Stimulated activated CD4-positive, alpha-beta T cell treated with anti-CD3 and anti-CD28 coated beads, Interleukin-4, amount 100 ng/mL, for 4 hours (primary cell): ENCODE measurements around the gene CDON.
"Not testable (repeated sequence)": the region's sequence is repeated elsewhere in the genome, so short reads cannot be mapped to it uniquely, and the experiment has no call there.

ENCODE experiments used
- DNase-seq, 2 experiments: peaks; one replicate each; pipeline ENCODE4 v3.0.0-alpha.2; 2020

The CDON gene

DNA sequence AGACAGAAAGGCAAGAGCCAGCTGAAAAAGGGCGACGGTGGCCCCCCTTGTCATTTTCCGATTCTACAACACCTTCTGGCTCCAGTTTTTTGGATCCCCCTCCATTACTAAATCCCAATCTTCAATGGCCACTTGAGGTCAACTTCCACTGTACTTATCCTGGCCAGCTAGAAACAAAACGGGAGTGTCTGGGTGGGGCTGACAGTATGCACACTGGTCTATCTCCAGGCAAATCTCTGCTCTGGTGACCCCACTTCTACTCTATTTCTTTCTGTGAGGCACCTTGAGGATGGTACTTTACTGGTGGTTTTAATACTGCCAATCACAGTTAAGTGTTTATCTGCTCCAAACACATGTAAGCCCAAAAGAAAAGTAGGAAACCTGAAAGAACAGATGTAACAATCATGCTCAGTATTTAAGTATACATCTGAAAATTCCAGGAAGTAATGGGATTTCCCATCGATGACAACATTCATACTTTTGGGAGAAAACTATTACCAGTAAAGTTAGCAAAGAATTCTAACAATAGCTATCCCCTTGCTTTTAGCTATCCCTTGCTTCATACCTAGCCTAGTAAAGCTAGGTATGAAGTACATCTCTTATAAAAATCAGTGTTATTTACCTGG, 16.0 kb downstream of the CDON start:
- DNase-seq = no peak

DNA sequence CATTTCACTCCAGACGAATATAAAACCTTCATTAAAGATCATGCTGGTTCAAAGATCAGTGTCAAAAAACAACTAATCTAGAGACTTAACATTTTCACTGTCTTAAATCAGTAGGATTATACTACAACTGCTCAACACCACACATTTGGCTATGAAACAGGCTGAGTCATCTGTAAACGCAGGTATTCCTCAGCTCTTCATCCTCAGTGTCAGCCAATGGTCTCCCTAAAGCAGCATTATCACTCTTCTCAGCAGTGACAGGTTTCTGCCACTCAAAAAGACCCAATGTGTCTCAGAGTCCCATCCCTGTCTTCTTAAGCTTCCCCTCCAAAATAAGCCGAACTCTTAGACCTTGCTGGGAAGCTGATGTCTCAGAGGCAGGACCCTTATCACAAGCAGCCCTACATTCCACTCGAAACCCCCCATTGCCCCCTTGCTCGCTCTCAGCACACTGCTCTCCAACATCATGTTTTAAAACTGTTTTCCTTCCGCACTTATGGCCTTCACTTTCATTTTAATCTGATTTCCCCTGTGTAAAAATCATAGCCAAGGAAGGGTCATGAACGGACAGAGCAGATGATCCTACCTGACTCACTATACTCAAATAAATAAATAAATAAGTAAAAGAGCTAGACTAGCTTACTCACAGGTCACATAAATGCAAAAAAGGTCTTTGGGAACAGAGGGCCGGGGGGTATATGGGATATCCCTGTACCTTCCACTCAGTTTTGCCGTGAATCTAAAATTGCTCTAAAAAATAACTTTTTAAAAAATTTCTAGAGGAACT, 23.0 kb downstream of the CDON start:
- no peak for DNase-seq

DNA sequence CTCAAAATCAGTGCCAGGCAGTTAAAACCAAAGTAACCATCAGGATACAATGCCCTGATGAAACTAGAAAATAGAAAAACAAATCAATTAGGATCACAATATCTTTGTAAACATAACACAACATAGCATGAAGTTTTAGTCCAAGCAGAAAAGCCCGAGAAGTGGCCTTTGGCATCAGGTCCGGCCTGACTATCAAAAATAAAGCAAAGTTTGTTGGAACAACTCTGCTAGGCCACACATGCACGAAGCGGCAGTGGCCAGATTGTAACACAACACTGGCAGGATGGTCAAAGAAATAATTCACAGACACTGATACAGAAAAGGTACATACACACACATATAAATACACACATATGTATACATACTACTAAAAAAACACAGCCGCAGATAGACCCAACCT, 26.9 kb downstream of the CDON start:
- DNase-seq = no peak

- DNase-seq = no peak
These were observed 27.7 kb downstream of the CDON start for GRCh38 chr11:126034933-126035425.

GRCh38 chr11:126034039-126034932, 28.4 kb downstream of the CDON start:
- DNase-seq = no peak

GRCh38 chr11:126032375-126032774, 30.3 kb downstream of the CDON start:
- DNase-seq = no peak

DNA sequence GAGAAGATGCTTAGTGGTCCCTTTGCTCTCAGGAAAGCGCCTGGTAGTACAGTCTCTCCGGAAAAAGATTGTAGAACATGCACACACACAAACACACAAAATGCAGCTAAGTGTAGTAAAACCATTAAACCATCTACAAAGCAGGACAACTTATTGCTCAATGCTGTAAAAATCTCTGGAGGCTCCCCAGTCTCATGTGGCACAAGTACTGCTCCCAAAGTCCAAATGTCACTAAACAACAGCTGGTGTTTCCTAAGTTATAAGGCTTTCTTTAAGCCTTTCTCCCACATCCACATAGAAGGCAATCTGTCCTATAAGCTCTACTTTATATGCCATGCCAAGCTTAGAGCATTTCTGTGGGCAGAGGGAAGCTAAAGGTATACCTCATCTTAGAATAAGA, 32.9 kb downstream of the CDON start:
- DNase-seq = no peak

DNA sequence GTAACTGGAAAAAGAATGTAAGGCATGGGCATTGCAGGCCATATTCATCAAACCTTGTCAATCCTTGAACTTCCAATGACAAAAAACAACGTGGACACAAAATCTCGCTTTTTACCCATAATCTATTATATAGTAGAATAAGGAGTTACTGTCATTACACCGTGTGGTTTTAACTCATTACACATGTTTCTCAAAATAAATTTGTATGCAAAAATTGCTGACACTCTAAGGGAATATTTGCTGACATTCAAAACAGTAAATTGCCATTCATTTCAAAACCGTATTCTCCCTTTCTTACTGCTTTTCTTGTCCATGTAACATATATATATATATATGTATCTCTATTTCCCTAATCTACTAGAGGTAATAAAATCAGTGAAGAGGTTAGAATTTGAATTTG, 33.4 kb downstream of the CDON start:
- DNase-seq = no peak

GRCh38 chr11:126028534-126028933, 34.1 kb downstream of the CDON start:
- not testable (repeated sequence) for DNase-seq

DNA sequence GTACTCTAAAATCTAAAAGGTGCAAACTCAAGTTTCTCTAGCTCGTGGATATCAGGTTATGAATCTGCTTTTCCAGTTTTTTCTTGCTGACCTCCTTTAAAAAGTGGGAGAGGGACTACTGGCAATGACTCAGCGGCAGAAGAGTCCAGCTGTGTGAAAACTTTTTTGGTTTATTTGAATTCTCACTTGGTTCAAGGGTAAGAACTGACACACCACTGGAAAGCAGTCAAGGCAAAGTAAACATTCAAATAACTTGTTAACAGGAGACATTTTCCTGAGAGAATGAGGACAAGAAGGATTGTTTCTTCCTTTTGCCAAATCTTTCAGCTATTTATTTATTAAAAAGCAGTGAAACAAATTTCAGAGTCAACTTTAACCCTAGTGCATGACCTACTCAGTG, 36.1 kb downstream of the CDON start:
- no peak for DNase-seq

DNA sequence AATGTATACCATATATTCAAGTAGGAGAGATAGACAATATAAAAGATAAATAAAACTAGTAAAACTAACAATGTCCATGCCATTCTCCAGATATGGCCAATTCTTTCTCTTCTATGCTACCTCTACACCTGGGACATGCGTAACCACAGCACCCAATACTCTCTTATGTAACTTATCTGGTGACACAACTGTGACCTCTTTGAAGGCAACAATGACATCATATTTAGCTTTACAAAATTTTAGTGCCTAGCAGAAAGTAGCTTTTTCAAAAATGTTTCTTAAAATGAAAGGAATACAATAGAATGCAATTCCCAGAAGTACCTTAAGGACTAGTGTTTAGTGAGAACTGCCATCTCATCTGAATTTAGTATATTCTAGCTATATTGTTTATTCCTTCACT, 36.8 kb downstream of the CDON start:
- no peak for DNase-seq

DNA sequence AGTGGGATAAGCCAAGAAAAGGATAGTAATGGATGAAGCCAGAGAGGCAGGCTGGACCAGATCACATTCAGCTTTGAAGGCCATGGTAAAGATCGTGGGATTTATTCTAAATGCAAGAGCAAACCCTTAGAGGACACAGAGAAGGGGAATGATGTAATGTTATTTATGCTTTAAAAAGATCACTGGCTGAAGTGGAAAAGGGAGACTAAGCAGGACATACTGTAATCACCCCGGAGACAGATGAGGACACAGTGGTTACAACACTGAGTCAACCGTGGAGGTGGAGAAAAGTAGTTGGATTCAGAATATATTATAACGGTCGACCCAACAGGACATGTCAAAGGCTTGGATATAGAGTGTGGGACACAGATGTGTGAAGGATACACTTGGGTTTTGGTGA, 38.5 kb downstream of the CDON start:
- DNase-seq = no peak

DNA sequence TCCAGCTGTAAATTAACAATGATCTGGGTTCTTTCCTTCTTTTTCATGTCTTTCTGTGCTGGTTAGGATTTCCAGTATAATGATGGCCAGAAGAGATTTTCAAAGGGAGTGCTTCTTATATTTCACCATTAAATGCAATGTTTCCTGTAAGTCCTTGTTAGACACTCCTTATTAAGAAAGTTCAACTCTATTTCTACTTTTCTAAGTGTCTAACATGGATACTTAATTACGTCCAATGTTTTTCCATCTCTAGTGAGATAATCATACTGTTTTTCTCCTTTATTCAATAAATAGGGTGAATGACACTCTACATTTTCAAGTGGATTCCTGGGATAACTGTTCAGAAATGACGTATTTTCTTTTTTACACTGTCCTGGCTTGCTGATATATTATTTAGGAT, 49.8 kb downstream of the CDON start:
- DNase-seq = no peak

DNA sequence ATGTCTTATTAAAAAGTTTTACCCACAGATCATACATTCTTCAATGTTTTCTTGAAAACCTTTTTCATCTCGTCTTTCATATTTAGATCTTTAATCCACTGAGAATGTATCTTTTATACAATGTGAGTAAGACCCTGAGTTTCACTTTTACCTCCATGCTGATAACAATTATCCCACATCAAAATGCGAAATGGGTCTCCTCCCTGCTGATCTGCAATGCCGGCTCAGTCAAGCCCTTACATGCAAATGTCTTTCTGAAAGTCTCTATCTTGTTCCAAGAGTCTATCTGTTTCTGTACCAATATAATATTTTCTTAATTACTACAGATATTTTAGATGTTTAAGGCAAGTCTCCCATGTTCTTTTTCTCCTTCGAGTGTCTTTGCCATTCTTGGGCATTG, 50.9 kb downstream of the CDON start:
- no peak for DNase-seq

DNA sequence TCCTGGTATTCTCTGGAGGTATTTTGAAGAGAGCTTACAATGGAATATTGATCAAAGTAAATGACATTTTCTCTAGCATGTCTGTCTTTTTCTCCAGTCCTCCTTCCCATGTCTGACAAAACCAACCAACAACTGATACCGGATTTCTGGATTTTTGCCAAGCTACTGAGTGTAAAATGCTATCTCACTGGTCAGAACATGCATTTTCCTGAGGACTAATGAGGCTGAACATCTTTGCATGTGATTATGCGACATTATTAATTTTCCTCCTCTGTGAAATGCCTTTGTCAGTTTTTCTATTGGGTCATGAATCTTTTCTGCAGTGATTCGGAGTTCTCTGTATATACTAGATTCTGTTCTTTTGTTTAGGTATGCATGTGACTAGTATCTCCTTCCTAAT, 51.4 kb downstream of the CDON start:
- DNase-seq = no peak

DNA sequence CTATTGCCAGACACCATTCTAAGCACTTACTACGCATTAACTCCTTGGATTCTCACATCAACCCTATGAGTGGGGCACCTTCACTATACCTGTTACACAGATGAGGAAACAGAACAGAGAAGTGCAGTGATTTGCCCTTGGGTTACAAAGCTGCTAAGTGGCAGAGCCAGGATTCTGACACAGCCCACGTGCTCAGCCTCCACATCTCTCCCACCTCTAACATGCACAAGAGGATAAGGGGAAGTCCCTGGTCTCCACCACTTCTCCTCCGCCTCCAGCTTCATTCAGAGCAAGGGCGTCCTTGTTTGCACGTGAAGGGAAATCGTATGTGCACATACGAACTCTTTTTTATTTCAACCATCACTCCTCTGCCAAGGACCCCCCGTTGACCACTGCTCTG, 53.7 kb downstream of the CDON start:
- no peak for DNase-seq

DNA sequence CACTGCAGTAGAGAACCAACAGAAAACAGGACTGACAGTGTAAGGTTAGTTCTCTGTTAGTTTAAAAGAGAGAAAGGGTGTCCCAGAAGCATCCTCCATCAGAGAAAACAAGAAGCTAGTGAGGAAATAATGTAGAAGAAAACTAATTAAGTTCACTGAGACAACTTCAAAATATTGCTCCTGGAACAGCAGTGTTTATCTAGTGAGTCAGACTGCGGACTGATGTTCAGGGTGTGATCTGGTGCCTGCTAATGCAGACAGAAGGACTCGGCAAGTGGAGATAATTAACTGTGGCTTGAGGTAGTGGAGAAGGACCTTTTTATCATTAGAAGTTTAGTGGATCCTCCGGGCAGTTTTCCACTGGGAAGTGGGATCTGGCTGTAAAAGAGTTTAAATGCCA, 55.4 kb downstream of the CDON start:
- no peak for DNase-seq

GRCh38 chr11:126006068-126006467, 56.6 kb downstream of the CDON start:
- DNase-seq = no peak

- no peak for DNase-seq
These were observed 60.5 kb downstream of the CDON start for GRCh38 chr11:126002181-126002580.

DNA sequence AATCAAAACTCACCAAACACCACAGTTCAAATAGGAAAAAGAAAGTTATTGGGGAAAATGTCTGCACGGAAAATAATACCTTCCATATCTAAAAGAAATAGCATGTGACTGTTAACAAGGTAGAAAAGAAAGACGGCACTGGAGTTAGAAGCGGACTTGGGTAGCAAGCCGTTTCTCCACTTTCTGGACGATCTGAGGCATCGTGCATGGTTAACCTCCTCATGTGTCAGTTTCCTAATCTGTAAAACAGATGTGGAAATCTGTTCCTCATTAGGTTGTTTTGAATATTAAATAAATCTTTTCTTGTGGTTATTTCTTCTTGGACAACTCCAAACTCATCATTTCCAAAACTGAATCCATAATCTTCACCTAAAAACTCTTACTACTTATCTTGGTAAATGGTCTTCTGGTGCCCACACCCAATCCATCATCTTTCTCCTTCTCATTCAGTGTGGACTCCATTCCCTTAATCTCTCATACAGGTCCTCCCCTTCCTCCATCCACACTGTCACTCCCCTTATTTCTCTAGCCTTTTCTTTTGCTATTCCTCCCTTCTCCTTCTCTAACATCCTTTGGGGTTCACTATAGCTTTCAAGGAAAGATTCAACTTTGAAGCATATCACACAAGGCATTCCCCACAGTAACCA, 63.3 kb downstream of the CDON start:
- DNase-seq = no peak

DNA sequence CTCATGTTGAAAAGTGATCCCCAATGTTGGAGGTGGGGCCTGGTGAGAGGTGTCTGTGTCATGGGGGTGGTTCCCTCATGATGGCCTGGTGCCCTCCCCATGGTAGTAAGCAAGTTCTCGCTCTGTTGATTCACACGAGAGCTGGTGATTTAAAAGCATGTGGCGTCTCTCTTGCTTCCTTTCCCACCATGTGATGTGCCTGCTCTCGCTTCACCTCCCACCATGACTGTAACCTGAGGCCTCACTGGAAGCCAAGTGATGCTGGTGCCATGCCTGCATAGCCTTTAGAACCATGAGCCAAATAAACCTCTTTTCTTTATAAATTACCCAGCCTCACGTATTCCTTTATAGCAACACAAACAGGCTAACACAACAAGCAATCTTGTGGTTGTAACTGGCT, 64.4 kb downstream of the CDON start:
- DNase-seq = no peak

DNA sequence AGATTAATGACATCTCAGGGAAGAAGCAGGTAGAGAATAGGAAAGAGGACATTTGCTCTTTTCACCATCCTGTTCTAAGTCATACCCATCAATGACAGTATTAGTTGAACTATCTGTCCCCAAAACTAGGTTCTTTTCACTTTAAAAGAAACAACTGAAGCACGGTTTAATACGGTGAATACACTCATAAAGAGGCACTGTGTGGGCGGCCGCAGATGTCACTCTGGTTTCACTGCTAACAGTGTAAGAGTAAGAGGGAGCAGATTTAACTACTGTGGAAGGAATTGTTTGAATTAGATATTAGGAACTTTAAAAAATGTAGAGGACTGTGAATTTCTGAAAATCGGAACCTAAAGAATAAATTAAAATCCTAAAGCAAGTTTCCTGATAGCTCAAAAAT, 67.4 kb downstream of the CDON start:
- peak in 1 of 2 experiments; percentile 36 for DNase-seq

- no peak for DNase-seq
These were observed 68.2 kb downstream of the CDON start for GRCh38 chr11:125994509-125994908.
